Gastroesophageal sphincter (tissue), 3 donors: ENCODE measurements around the gene UROS.

Experiments used
- CTCF ChIP-seq, 4 experiments: fragments of 200-600 bp in 2 of 4; fragments of 450-650 bp in 2 of 4; sonication (generic) in 1 of 4; IDR thresholded peaks; one replicate each; pipeline ENCODE4 v1.5.1; 2017 to 2019; ENCODE audit warnings: antibody characterized with exemption in 4 of 4, mild to moderate bottlenecking in 2 of 4, moderate library complexity in 2 of 4
- POLR2A ChIP-seq, 2 donors: fragments of 450-650 bp; IDR thresholded peaks; one replicate each; pipeline ENCODE4 v1.6.1; 2017; ENCODE audit warnings: antibody characterized with exemption in 2 of 2, mild to moderate bottlenecking in 2 of 2, moderate library complexity in 1 of 2
- POLR2AphosphoS5 ChIP-seq: sonication (generic); formaldehyde crosslinking; IDR thresholded peaks from one replicate; pipeline ENCODE4 v1.6.1; 2017; ENCODE audit warnings: antibody characterized with exemption

DNA sequence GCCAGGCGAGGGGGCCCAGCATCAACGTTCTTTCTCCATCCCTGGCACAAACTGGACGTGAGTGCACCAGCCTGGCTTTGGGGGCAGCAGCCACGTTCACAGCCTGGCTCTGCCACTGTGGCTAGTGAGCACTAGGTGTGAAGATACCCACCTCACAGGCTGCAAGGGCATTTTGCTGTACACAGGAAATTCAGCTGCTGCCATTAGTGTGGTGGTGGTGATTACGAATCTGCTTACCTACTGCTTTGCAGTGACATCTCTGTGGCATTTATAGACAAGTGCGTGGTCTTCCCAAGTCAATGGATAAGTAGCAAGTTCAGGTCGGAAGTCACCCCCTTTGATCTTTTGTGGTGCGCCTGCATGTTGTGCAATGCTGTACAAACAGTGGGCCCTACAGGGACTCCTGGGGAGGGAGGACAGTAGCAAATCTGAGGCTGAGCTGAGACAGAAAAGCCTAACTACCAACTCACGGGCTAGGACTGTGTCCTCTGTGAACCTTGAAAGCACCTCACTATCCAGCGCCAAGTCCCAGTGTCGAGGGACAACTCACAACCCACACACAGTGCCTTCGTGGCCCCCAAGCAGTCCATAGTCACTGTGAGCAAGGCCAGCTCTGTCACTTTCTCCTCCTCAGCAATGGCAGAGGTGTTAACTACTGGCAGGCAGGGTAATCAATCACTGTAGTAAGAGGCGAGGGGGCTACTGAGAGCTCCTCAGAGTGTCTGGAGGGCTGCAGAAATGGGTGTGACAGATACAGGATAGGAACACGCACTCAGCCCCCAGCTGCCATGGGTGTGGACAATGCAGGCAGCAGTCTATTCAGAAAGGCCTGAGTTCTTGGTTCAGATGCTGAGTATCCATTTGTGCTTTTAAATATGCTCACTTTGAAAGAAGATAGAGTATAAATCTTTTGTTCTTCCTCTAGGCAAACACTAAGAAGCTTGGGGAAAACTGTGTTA lies 30.4 kb downstream of the UROS start:
- no peak for TF ChIP-seq POLR2A (IDR thresholded peaks at IDR 0.05)
- TF ChIP-seq CTCF (IDR thresholded peaks at IDR 0.05) = no peak
- no peak for TF ChIP-seq POLR2AphosphoS5
